ENCODE data around the gene PRSS50.
"Not testable (repeated sequence)": the region's sequence is repeated elsewhere in the genome, so short reads cannot be mapped to it uniquely, and the experiment has no call there.

The PRSS50 gene, protein sequence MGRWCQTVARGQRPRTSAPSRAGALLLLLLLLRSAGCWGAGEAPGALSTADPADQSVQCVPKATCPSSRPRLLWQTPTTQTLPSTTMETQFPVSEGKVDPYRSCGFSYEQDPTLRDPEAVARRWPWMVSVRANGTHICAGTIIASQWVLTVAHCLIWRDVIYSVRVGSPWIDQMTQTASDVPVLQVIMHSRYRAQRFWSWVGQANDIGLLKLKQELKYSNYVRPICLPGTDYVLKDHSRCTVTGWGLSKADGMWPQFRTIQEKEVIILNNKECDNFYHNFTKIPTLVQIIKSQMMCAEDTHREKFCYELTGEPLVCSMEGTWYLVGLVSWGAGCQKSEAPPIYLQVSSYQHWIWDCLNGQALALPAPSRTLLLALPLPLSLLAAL

GRCh38 chr3:46717447-46718231, at the start of gene PRSS50:
Gene PRSS50, minus strand, starts transcription at chr3:46717869. Its CDS starts 45 bp downstream, at chr3:46717824.
- DNase-seq (ENCODE audit: low read depth in 2 of 2), result no peak

GRCh38 chr3:46764206-46764605, 46.5 kb upstream of the PRSS50 start:
- no peak for DNase-seq (ENCODE audit: low read depth in 2 of 2)

DNA sequence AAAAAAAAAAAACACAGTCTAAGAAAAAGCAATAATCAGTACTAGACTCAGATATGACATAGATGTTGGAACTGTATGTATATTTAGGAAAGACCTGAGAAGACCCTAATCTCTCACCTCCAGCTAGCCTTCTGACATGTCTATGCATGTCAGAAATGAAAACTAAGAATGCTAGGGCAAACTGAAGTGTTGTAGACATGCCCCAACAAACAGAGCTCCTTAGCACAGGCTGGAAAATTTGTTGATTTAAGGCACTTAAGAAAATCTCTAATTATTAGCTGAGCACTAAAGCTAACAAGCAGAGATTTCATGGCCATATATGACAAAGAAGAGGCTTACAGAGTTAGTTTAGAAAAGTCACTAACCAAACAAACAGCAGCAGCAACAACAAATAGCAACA, 45.5 kb upstream of the PRSS50 start:
- no peak for DNase-seq (ENCODE audit: low read depth in 2 of 2)

DNA sequence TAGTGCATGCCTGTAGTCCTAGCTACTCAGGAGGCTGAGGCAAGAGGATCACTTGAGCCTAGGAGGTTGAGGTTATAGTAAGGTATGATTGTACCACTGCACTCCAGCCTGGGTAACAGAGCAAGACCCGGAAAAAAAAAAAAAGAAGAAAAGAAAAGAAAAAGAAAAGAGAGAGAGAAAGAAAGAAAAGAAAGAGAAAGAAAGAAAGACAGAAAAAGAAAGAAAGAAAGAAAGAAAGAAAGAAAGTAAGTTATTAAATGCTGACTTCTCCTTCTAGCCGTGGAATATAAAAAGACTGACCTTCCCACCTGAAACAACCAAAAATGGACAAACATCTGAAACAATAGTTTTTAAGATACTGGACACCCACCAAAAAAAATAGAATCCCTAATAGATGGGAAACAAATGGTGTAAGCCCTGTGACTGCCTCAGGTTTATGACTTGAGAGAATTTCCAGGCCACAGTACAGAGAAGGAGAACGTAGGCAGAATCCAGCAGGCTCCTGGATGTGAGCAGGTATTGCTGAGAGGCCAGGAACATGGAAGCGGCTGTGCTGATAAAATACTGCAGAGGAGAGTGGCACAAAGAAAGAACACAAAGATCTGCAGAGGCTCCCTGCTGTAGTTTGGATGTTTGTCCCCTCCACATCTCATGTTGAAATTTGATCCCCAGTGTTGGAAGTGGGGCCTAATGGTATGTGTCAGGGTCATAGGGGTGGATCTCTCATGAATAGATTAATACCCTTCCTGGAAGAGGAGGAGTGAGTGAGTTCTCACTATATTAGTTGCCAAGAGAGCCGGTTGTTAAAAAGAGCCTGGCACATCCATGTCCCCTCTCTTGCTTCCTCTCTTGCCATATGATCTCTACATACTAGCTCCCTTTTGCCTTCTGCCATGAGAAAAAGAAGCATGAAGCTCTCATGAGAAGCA, 41.8 kb upstream of the PRSS50 start:
- DNase-seq (ENCODE audit: low read depth in 2 of 2), result no peak

- no peak for DNase-seq (ENCODE audit: low read depth in 2 of 2)
Observed at GRCh38 chr3:46756642-46757041, 39.0 kb upstream of the PRSS50 start.

DNA sequence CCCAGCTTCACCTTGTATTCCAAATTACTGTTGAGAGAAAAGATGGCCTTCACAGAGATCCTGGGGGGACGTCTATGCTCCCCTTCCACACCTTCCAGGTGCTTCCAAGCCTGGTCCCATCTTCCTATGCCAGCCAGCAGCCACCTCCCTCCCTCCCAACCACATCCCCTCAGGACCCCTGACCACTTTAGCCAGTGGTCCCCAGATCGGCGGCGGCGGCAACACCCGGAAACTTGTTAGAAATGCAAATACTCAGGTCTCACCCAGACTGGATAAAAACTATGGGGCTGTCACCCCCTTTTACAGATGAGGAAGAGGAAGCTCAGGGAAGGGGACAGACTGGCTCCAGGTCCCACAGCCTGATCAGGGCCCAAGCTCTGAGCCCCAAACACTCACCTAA, 38.0 kb upstream of the PRSS50 start:
- DNase-seq (ENCODE audit: low read depth in 2 of 2), result no peak

GRCh38 chr3:46753127-46753526, 35.5 kb upstream of the PRSS50 start:
- DNase-seq (ENCODE audit: low read depth in 2 of 2), result not testable (repeated sequence)

DNA sequence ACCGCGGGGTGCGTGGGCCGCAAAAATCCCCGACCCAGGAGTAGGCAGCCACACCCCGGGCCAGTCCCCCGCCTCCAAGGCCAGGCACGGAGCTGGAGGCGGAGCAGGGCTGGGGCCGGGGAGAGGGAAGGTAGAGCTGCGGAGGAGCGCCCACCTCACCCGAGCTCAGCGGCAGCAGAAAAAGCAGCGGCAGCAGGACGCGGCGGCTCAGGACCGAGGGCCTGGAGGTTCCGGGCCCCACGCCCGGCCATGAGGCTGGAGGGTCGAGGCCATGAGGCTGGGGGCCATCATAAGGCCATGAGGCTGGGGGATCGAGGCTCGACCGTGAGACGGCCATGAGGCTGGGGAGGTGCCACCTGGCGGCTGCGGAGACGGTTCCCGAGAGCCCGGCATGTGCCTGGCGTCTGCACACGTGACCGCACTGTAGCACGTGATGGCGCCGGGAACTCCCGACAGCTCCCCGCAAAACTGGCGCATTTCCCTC, 32.9 kb upstream of the PRSS50 start:
- DNase-seq (ENCODE audit: low read depth in 2 of 2), result no peak

GRCh38 chr3:46749129-46749528, 31.5 kb upstream of the PRSS50 start:
- no peak for DNase-seq (ENCODE audit: low read depth in 2 of 2)

GRCh38 chr3:46748170-46748569, 30.5 kb upstream of the PRSS50 start:
- DNase-seq (ENCODE audit: low read depth in 2 of 2), result no peak

- no peak for DNase-seq (ENCODE audit: low read depth in 2 of 2)
Observed at GRCh38 chr3:46746711-46747110, 29.0 kb upstream of the PRSS50 start.

- no peak for DNase-seq (ENCODE audit: low read depth in 2 of 2)
Observed at GRCh38 chr3:46742992-46743585, 25.4 kb upstream of the PRSS50 start.

DNA sequence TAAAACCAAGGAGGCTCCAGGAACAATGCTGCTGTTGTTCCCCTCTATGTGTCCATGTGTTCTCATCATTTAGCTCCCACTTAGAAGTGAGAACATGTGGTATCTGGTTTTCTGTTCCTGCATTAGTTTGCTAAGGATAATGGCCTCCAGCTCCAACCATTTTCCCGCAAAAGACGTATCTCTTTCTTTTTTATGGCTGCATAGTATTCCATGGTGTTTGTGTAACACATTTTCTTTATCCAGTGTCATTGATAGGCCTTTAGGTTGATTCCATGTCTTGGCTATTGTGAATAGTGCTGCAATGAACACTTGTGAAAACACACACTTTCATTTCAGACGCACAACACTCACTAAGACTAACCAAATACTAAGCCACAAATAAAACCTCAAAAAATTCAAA, 21.9 kb upstream of the PRSS50 start:
- not testable (repeated sequence) for DNase-seq (ENCODE audit: low read depth in 2 of 2)

- DNase-seq (ENCODE audit: low read depth in 2 of 2), result no peak
Observed at GRCh38 chr3:46737329-46737731, 19.7 kb upstream of the PRSS50 start.

- no peak for DNase-seq (ENCODE audit: low read depth in 2 of 2)
Observed at GRCh38 chr3:46736006-46736872, 18.6 kb upstream of the PRSS50 start.

GRCh38 chr3:46734773-46735172, 17.1 kb upstream of the PRSS50 start:
- no peak for DNase-seq (ENCODE audit: low read depth in 2 of 2)

DNA sequence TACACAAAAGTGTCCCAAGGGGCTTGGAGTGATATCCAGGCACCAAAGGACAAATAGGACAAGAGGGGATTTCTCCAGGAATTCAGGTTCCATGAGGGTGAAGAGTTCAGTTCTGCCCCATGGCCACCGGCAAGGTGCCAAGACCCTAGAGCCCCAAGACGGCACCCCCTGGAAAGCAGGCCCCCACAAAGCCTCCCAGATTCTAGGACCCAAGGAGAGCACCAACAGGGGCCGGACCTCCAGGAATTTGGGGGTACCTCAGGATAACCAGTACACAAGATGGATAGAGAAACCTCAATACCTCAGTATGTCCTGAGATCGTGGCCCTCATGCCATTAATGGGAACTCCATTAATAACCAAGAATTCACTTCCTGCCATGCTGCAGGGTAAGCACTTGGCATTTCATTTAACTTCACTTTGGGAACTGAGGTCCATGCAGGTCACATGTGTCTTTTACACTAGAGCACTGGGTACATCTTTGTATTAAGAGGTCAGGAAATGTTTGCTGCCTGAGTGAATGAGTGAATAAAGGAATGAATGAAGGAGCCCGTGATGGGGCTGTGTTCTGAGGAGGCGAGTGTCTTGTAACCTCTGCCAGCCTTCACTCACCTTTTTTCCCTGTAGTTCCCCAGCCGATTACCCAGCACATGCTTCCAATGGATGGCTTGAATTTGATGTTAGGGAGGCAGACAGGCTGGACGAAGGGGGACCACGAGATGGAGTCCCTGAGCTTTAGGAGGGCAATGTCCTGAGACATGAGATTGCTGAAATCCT, 15.5 kb upstream of the PRSS50 start:
- DNase-seq (ENCODE audit: low read depth in 2 of 2), result no peak

DNA sequence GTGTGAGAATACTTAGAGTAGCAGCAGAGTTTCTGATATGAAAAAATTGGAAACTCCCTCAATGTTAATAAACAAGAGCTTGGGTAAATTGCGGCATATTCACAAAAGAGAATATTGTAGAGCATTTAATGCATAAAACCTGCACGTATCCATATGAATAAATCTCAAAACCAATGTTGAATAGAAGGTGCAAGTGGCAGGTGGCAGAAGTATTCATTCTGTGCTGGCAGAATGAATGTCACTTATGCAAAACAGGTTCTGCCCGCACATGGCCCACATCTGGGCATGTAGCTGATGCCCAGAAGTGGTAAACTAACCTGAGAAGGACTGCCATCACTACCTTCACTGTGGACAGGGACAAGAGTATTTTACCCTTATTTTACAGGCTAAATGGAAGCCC, 14.1 kb upstream of the PRSS50 start:
- no peak for DNase-seq (ENCODE audit: low read depth in 2 of 2)

GRCh38 chr3:46730819-46731218, 13.2 kb upstream of the PRSS50 start:
- DNase-seq (ENCODE audit: low read depth in 2 of 2), result no peak

GRCh38 chr3:46729038-46729437, 11.4 kb upstream of the PRSS50 start:
- DNase-seq (ENCODE audit: low read depth in 2 of 2), result no peak

Measured in stimulated activated CD8-positive, alpha-beta memory T cell treated with anti-CD3 and anti-CD28 coated beads, Interleukin-2, amount 100 ng/mL, for 1 hour (primary cell).